GM18511 (cell line): ENCODE data around the gene MYH7B.

Experiments
- ATAC-seq: cut with Tn5 transposase; IDR thresholded peaks from one replicate; pipeline ENCODE4 v1.9.1; 2021; ENCODE audit warnings: mild to moderate bottlenecking, moderate library complexity; ENCODE audit not compliant: unreplicated experiment

The MYH7B gene

GRCh38 chr20:34974246-34974645 is 18.6 kb downstream of the MYH7B start:
- no peak for ATAC-seq

DNA sequence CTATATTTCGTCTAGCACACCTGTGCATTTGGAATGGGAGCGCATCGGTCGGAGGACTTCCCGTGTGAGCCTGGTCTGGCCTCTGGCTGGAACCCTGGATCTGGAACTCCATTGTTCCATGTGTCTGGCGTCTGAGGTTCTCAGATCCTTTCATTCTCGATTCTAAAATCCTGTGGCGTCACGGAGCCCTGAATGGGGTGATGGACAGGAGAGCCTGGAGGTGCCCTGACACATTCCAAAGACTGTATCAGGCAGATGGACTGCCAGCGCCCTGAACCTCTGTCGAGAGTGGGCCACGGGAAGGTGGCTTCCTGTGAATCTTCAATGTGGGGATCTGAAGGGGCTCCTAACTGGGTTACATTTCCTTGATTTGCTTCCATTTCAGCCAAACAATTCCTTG is 20.6 kb downstream of the MYH7B start:
- ATAC-seq = no peak

- no peak for ATAC-seq
Observed at GRCh38 chr20:34977365-34978091, 21.9 kb downstream of the MYH7B start.

GRCh38 chr20:34978092-34978744 is 22.6 kb downstream of the MYH7B start:
- ATAC-seq = no peak

GRCh38 chr20:34979366-34980153 is 23.9 kb downstream of the MYH7B start:
- ATAC-seq = no peak

DNA sequence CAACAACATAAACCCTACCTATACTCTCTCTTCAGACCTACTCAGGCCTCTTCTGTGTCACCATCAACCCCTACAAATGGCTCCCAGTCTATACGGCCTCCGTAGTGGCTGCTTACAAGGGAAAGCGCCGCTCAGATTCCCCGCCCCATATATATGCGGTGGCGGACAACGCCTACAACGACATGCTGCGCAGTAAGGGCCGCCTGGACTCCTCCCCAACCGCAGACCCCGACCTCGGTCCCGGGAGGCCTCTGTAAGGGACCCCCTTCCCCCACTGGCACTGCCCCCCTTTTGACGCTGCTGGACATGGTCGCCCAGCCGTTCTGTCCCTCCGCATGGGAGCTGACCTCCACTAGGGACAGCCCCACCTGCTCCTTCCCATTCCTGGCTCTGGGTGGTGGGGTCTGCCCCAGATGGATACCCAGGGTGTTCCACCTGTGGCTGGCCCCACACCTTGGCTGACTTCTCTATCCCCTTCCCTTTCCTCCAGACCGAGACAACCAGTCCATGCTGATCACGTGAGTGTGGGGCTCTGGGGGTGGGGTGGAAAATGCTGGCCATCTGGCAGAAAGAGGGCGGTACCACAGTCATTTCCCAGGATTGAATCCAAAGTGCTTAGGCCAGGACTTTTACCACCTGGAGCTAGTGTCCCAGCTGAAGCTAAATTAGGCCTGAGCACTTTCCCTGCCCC is 25.0 kb downstream of the MYH7B start:
- ATAC-seq = no peak

DNA sequence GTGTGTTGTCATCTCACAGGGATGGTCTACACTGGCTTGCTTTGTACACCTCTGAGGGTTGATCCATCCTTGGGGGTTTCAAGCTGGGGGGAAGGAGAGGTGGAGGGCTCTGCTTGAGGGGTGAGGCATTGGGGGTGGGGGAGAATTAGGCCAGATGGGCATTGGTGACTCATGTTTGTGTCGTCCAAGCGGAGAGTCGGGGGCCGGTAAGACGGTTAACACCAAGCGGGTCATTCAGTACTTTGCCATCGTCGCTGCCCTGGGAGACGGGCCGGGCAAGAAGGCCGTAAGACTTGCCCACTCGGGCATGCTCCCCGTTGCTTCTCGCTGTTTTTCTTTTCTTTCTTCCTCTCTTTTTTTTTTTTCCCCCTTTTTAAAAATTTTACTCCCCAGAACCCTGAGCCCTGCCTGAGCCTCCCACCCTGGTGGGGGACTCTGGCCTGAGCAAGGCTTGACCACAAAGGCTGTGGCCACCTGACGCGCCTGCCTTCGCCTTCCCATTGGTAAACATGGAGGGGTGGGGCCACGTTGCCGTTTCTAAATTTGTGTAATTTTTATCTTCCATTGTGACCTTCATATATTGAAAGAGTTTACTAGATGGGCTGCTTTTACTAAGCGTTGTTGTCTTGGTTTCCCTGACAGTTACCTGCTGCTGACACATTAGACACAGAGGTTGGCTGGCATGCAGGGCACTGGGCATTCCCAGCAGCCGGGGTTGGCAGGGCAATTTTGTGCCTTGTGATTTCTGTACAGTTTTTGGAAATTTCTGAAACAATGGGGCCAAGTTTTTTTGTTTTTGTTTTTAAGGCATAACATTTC is 26.8 kb downstream of the MYH7B start:
- no peak for ATAC-seq

GRCh38 chr20:34983089-34983820 is 27.6 kb downstream of the MYH7B start:
- no peak for ATAC-seq

- ATAC-seq = no peak
Observed at GRCh38 chr20:34983995-34984735, 28.5 kb downstream of the MYH7B start.

- ATAC-seq = no peak
Observed at GRCh38 chr20:34984756-34985261, 29.1 kb downstream of the MYH7B start.

GRCh38 chr20:34985461-34986310 is 30.0 kb downstream of the MYH7B start:
- ATAC-seq = no peak

DNA sequence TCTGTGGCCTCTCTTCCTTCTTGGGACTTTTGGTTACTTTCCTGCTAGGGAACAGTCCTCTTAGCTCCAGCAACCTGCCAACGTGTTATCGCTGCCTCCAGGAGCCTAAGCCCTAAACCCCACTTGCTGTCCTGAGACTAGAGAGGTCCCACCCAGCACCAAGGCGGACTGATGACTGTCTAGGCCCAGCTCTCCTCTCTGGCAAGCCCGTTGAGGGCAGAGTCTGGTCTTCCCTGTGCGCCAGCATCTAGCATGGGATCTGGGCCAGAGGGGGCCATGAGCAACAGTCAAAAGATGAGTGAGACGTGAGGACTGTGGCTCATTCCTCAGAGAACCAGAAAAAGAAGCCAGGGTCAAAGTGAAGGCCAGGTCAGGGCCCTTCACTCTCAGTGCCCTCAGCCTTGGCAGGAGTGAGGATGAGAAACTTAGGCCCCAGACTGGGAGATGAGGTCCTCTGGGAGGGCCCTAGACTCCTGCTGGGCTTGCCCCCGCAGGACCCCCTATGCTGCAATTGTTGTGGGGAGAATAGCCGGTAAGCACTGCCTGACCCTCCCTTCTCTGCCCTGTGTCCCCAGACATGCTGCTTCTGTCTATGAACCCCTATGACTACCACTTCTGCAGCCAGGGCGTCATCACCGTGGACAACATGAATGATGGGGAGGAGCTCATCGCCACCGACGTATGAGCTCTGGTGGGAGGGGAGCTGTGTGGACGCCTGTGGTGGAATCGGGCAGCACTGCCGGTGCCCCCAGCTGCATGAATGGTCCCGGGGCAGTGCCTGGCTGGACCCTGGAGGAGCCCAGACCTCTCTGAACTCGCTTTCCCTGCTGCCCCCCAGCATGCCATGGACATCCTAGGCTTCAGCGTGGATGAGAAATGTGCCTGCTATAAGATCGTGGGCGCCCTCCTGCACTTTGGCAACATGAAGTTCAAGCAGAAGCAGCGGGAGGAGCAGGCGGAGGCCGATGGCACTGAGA is 30.9 kb downstream of the MYH7B start:
- ATAC-seq = no peak

GRCh38 chr20:34987288-34988190 is 31.9 kb downstream of the MYH7B start:
- no peak for ATAC-seq

GRCh38 chr20:34988191-34988540 is 32.5 kb downstream of the MYH7B start:
- no peak for ATAC-seq

GRCh38 chr20:34989118-34989517 is 33.5 kb downstream of the MYH7B start:
- no peak for ATAC-seq

DNA sequence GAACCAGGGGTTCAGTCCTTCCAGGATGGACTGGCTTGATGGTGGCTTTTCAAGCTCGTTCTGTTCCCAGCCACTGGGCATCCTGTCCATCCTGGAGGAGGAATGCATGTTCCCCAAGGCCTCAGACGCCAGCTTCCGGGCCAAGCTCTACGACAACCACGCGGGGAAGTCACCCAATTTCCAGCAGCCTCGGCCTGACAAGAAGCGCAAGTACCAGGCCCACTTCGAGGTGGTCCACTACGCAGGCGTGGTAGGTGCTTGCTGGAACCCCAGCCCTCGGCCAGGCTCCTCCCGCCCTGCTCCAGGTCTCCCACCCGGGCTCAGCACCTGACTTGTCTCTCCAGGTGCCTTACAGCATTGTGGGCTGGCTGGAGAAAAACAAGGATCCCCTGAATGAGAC is 34.0 kb downstream of the MYH7B start:
- no peak for ATAC-seq
